Heart left ventricle (tissue), 13 donors: Measurements from ENCODE around the gene SQOR.

Source experiments
- POLR2A ChIP-seq, 2 donors: fragments of 450-650 bp; IDR thresholded peaks; one replicate each; pipeline ENCODE4 v1.6.1; 2017; ENCODE audit warnings: antibody characterized with exemption in 2 of 2, mild to moderate bottlenecking in 2 of 2, moderate library complexity in 2 of 2
- TF ChIP-seq, protein P1 (sequence below), 12 donors: fragments of 200-600 bp; sonication (generic) in 4 of 12; IDR thresholded peaks; one replicate each; pipeline versions ENCODE4 v1.5.0 to v1.8.0; 2018 to 2022; ENCODE audit warnings: antibody characterized with exemption in 12 of 12, mild to moderate bottlenecking in 5 of 12
- donor health status: ischemic (EF 13 %, LVEDD 7.1; RV severe dilation, severe dysfunction).
- donor health status: DM: no; HTN: yes; CAD: no.
- donor health status: DM: no; HTN: no; CAD: no.
- donor health status: ischemic (EF 25% LVEDD 6.9; RV normal size, moderate dysfunction).
- donor health status: ischemic (EF 25% LVEDD 5.7; RV mildly dilated, moderate dysfunction).
- donor health status: ischemic (EF 35%, LVEDD 5.7; RV mildly dilated, moderate dysfunction).
- donor health status: nonischemic (EF 11% LVEDD 7.7; RV severe dilation, severe dysfunction).
- donor health status: DM: yes; HTN: yes; CAD: no.
- donor health status: PGD.
- donor health status: ischemic (EF 29% LVEDD 5.4; RV normal size, mild dysfunction).
- donor health status: nonischemic (EF 23%, LVEDD 6.1; RV moderate dilation, normal function).

GRCh38 chr15:45631776-45632175 is 3.1 kb upstream of the SQOR start:
- no peak for TF ChIP-seq POLR2A (IDR thresholded peaks at IDR 0.05)
- TF ChIP-seq, protein P1, sequence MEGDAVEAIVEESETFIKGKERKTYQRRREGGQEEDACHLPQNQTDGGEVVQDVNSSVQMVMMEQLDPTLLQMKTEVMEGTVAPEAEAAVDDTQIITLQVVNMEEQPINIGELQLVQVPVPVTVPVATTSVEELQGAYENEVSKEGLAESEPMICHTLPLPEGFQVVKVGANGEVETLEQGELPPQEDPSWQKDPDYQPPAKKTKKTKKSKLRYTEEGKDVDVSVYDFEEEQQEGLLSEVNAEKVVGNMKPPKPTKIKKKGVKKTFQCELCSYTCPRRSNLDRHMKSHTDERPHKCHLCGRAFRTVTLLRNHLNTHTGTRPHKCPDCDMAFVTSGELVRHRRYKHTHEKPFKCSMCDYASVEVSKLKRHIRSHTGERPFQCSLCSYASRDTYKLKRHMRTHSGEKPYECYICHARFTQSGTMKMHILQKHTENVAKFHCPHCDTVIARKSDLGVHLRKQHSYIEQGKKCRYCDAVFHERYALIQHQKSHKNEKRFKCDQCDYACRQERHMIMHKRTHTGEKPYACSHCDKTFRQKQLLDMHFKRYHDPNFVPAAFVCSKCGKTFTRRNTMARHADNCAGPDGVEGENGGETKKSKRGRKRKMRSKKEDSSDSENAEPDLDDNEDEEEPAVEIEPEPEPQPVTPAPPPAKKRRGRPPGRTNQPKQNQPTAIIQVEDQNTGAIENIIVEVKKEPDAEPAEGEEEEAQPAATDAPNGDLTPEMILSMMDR (IDR thresholded peaks at IDR 0.05), result no peak
